ENCODE results near the gene COL25A1.

DNA sequence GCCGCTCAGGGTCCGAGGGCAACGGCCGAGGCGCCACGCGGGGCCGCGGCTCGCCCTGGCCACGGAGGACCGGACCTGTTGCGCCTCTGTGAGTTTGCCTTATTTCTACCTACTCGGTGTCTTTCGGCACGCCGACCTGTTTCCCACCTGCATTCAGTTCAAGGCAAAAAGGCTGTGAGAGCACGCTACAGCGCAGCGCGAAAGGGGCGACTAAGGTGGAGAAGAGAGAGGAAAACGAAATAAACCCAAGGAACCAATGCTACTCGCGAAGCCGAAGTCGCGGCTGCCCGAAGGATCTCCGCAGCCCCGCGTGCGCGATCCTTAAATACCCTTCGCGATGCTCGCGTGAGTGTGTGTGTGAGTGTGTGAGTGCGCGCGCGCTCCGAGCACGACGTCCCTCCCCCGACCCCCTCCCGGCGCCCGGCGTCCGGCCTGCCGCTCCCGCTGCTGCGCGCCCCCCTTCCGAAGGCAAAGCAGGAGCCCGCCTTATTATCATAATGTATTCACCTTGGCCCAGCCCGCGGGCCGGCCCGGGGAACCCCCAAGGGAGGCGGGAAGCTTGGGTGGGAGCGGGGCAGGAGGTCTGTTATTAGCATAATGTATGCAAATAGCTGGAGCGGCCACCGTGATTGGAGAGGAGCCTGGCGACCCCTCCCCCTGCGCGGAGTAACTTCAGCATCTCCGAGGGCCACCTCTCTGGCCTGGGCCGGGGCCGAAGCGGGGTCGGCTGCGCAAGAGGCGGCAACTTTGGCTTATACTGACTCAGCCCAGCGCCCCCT is at the start of gene COL25A1:
- no peak for TF ChIP-seq EZH2phosphoT487 (IDR thresholded peaks at IDR 0.05; ENCODE audit: low read depth, severe bottlenecking, unreplicated experiment)
- TF ChIP-seq, protein P1, sequence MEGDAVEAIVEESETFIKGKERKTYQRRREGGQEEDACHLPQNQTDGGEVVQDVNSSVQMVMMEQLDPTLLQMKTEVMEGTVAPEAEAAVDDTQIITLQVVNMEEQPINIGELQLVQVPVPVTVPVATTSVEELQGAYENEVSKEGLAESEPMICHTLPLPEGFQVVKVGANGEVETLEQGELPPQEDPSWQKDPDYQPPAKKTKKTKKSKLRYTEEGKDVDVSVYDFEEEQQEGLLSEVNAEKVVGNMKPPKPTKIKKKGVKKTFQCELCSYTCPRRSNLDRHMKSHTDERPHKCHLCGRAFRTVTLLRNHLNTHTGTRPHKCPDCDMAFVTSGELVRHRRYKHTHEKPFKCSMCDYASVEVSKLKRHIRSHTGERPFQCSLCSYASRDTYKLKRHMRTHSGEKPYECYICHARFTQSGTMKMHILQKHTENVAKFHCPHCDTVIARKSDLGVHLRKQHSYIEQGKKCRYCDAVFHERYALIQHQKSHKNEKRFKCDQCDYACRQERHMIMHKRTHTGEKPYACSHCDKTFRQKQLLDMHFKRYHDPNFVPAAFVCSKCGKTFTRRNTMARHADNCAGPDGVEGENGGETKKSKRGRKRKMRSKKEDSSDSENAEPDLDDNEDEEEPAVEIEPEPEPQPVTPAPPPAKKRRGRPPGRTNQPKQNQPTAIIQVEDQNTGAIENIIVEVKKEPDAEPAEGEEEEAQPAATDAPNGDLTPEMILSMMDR (IDR thresholded peaks at IDR 0.05; ENCODE audit: poor library complexity) = no peak

Measured in hepatocyte (in vitro differentiated cells).